Measurements from ENCODE around the gene ZDHHC7. TPM values are rescaled to one million over a fixed set of nuclear protein-coding genes. Genes with fewer than 3 reads are reported as not detected.
"Not testable (repeated sequence)": the region's sequence is repeated elsewhere in the genome, so short reads cannot be mapped to it uniquely, and the experiment has no call there.

ZDHHC7 gene
- total RNA-seq, 1 donor from 2014 or later = 34.1 TPM

DNA sequence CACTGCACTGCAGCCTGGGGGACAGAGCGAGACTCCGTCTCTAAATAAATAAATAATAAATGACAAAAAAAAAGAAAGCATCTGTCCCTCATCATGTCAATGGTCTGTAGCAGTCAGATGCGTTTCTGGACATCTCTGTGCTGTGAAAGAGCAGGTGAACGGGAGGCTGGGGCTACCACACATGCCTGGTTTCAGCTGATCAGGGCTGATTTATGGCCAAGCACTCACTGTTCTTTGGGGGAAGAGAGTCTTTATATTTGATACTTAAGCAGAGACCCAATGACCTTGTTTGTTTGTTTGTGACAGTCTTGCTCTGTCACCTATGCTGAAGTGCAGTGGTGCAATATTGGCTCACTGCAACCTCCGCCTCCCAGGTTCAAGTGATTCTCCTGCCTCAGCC, 33.7 kb upstream of the ZDHHC7 start:
- intact Hi-C loops (cut with micrococcal nuclease) = no loop called here

DNA sequence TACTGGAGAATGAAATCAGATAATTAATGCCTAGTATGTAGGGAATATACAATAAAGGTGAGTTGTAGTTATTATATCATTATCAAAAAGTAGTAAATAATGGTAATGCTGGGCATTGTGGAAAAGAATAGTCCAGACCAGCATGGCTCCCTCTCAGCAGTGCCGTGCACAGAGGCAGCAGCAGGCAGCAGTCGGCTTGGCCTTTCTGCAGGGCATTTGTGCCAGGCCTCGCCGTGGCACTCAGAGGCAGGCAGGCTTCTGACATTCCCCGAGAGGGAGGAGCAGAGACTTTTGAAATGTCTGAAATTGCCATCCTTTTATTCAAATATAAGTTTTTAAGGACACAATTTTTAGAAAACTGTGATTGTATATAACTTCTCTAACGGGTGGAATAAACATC, 31.3 kb upstream of the ZDHHC7 start:
- intact Hi-C loops (cut with micrococcal nuclease) = no loop called here

DNA sequence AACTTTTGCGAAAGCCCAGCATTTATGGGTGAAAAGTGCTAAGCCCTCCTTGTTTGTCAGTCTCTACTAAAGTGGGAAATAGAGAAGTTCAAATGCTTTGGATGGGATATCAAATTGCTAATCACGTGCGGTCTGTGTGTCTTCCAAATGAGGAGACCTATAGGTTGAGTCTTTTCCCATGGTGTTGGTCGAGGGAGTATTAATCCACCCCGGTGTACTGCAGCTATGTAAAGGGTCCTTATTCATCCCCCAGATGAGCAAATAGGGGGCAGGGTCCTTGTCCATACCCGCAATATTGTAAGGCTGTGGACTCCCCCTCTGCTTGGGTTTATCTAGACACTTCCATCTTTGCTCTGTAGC, 30.8 kb upstream of the ZDHHC7 start:
- intact Hi-C loops (cut with micrococcal nuclease) = no loop called here

DNA sequence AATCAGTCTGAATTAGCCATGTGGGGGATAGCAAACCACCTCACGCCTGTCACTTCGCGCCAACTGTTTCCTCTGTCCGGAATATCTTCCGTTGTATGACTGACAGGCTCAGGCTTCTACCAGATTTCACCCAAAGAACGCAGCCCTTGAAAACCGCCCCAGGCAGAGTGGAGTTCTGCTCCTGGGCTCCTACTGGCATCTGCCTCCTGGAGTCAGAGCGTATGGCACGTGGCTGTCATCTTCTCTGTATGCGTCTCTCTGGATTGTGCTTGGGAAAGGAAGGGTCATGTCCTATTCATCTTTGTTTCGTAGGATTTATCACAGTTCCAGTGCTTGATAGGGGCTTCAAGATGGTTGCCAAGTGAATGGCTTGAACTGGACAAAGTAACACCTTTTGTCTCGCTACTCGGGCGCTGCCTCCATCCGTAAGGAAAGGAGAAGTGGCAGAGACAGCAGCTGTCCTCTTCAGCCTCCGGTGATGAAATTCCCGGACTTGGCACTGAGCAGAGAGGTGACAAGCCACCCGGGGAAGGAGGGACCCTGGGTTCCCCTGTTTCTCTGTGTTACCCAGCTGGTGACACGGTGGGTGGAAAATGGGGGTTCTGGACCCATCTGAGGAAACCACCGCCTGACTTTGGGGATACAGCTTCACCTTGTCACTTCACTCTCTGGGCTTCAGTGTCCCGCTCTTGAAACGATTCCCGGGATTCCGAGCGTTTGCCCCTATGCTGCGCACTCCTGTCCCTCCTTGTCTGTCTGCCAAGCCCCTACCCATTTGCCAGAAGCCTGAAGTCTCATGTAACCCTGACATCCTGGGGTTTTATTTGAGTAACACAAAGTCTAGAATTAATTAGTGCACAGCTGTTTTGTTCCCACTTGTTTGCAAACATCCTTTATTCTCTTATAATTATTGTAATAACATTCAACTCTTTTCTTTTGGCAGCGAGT, 30.2 kb upstream of the ZDHHC7 start:
- intact Hi-C loops (cut with micrococcal nuclease) = no loop called here

DNA sequence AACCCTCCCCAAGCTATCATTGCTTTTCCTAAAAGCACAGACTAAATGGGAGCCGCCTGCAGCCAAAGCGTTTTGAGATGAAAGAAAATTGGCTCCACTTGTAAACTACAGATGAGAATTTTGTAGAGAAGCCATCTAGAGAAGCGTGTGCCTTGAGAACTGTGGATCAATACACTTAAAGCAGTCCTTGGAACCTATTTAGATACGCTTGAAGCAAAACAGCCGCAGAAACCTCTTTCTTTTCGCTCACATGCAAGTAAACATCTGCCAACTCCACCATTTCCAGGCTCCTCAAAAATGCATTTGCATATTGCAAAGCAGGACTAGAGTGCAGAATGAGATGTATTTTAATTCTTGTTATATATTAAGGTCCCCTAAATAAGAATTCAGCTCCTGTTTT, 29.4 kb upstream of the ZDHHC7 start:
- intact Hi-C loops (cut with micrococcal nuclease) = no loop called here

DNA sequence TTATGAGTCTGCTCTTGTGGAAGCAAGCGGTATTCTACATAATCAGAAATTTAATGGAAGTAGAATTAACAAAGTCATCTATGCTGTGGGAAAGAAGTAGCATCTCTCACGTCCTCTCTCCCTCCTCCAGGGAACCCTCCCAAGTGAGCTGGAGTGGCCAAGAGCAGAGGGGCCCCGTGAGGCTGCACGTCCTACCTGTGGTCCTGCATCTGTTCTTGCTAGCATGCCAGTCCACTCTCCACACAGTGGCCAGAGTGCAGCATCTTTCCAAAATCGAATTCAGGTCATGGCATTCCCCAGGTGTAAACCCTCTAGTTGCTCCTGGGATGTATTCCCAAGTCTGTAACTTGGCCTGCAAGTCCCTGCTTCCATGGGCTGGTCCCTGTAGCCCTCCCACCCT, 26.4 kb upstream of the ZDHHC7 start:
- intact Hi-C loops (cut with micrococcal nuclease) = no loop called here

DNA sequence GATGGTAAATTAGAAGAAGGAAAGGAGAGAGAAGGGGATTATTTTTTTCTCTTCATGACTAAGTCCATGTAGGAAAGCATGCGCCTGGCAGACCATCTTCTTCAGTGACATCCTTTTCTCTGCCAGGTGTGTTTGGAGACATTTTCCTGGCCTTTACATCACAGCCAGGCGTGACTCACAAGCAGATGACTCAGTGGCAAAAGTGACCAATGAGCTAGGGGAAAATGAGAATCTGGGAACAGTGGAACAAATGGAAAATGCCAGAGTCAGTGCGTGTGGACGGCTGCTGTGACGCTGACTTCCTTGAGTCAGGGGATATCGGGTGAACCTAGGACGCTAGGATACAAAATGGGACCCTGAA, 25.7 kb upstream of the ZDHHC7 start:
- intact Hi-C loops (cut with micrococcal nuclease) = no loop called here

DNA sequence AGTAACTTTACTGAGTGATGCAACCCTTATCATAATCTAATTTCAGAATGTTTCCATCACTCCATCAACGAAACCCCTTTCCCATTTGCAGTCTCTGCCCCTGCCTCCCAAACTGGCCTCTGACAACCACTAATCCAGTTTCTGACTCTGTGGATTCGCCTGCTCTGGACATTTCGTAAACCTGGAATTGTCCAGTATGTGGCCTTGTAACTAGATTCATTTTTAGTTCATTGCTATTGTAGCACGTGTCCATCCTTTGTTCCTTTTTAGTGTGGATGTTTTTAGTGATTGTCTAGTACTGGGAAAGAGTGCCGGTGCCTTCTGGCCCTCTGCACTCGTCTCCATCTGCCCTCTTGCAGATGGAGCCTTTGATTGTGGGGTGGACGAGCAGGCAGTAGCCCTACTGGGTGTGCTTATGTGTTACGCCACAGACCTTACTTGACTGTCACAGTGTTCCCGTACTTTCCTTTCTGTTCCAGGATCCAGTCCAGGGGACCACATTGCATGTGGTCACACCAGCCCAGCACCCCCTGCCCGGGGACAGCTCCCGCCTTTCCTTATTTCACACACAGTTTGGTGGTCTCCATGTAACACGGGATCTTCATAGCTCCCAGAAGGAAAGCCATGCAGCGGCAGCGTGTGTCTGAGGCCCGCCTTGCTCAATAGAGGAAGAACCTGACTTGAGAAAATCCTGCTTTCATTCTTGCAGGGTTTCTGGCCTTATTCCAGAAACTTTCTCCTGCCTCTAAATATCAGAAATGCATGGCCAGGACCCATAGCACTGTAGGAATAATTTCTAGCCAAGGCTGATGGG, 25.1 kb upstream of the ZDHHC7 start:
- intact Hi-C loops (cut with micrococcal nuclease) = no loop called here

DNA sequence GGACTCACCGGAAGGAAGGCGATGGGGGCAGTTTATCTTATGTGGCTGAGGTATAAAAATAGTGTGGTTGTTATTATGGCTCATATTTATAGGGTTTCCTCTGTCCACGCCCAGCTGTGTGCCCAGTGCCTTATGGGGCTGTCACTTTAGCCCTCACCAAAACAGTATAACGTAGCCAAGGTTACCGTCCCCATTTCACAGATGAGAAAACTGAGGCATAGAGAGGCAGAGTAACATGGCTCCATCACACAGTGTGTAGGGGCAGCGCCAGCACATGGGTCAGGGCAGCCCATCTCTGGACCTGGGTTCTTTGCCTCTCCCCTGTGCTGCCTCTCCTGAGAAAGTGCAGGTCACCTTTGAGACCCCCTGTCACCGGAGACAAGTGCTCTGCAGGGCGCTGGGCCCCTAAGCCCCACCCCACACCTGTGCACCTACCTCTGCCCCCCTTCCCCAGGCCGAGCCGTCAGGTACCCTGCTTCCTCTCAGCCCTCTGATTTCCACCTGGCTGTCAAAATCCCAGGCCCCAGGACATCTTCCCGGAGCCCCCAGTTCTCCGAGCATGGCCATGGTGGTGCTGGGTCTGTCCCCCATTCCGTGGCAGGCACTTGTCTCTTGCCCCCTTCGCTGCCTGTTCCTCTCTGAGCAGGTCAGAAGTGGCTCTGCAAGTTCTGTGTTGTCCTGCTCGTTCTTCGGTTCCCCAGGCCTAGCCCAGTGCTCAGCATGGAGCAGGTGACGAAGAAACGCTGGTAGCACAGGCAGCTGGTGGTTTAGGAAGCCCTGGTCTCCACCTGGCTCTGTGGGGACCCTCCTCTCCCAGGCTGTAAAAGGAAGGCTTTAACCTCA, 23.5 kb upstream of the ZDHHC7 start:
- intact Hi-C loops (cut with micrococcal nuclease) = no loop called here

DNA sequence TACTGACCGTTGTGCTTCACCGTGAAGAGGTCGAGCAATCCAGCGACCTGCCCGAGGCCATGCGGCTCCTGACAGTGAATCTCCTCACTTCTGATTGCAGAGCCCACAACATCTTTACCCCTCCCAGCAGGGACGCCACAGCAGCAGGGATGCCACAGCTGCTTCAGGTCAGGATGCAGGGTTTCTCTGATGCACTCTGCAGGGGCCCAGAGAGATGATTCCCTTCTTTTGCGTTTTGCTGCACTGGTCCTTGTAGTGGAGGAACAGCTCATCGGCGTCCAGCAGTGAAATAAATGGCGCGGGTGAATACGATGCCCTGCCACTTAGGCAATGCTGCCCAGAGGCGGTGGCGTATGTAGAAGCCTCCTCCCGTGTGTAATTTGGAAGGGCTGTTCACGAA, 21.8 kb upstream of the ZDHHC7 start:
- intact Hi-C loops (cut with micrococcal nuclease) = no loop called here

DNA sequence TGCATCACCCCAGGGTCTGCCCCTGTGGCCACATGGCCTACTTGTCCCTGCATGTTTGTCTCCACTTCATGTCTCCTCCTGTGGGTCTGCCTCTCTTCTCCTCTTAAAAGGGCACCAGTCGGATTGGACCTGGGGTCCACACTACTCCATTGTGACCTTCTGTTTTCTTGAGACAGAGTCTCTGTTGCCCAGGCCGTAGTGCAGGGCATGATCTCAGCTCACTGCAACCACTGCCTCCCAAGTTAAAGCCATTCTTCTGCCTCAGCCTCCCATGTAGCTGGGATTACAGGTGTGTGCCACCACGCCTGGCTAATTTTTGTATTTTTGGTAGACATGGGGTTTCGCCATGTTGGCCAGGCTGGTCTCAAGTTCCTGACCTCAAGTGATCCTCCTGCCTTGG, 20.9 kb upstream of the ZDHHC7 start:
- intact Hi-C loops (cut with micrococcal nuclease) = not testable (repeated sequence)

DNA sequence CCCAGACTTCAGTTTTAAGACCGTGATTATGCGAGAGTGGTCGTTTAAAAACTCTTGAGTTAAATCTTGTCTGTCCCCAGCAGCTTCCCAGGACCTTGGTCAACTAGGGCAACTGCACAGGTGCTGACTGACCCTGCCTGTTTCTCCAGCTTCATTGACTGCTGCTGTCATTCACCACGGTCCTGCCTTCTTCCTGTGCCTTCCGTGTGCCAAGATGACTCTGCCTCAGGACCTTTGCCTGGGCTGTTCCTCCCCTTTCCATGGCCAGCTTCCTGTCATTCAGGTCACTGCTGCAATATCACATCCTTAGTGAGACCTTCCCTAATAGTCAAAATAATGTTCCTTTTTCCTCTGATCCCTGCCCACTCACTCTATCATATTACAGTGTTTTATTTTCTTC, 20.1 kb upstream of the ZDHHC7 start:
- intact Hi-C loops (cut with micrococcal nuclease) = no loop called here

DNA sequence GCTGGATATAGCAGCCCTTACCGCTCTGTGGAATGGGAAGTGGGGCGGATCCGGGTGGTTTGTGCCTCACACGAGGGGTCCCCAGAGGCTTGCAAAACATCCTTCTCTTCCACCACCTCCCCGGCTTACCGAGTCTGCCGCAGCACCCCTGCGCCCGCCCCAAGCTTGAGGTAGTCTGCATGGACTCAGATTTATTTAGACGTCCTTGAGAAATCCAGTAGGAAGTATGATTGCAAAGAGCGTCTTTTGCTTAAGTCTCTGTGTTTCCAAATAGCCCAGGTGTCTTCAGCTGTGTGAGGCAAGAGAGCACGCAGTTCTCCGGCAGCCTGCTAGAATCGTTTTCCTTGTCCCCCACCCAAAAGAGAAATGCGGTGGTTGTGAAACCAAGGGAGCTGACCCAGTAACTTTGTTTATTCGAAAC, 18.7 kb upstream of the ZDHHC7 start:
- intact Hi-C loops (cut with micrococcal nuclease) = loop anchor here (1.0 to 10.0 kb wide), 10 partner anchors 25 to 1223 kb away; partner anchors contain the start of genes GINS2, HSBP1 and MBTPS1

DNA sequence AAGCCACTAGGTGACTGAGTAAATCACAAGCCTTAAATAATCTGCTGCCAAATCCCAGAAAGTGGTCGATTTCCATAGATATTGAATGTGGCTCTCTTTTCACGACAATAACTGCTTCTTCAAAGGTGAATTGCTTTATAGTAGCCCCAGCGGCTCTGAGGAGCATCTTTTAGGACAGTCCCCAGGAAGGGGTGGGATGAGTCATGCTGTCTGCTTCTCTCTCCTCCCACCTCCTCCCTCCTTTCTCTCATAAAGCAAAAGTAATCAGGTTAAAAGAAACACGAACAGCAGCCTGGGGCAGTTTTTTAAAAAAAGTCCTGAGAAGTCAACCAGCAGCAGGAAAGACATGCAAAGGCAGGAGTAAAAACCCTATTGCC, 18.1 kb upstream of the ZDHHC7 start:
- intact Hi-C loops (cut with micrococcal nuclease) = loop anchor here (1.0 to 10.0 kb wide), 10 partner anchors 26 to 1222 kb away; partner anchors contain the start of genes GINS2, HSBP1 and MBTPS1

DNA sequence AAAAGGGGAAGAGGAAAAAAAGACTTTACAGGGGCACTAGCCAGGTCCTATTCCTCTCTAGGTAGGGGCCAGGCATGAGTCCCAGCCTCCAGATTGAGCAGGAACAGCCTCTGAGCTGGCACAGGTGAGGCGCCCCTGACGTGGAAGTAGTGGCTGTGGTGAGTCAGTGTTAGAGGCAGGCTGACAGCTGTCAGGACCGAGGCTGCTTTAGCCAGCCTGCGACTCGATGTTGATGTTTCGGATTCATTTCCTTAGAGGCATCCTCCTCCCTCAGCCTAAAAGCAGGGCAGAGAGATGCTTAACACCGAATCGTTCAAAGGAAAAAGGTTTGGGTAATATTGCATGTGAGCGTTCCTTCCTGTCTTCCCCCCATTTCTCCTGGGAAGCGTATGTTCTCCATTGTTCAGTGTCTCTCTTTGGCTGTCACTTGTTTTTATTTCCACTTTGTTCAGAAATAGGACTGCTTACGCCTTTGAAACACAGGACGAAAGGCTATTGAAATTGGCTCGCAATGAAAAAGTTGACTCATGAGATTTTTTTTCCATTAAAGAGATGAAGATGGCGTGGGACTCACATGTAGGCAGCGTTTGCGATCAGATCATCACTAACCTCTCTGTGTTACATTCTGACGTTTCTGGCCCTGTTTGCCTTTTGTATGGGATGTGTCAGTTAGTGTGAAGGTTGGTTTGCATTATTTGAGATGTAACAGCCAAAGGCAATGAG, 17.5 kb upstream of the ZDHHC7 start:
- intact Hi-C loops (cut with micrococcal nuclease) = loop anchor here (1.0 to 10.0 kb wide), 10 partner anchors 26 to 1222 kb away; partner anchors contain the start of genes GINS2, HSBP1 and MBTPS1

DNA sequence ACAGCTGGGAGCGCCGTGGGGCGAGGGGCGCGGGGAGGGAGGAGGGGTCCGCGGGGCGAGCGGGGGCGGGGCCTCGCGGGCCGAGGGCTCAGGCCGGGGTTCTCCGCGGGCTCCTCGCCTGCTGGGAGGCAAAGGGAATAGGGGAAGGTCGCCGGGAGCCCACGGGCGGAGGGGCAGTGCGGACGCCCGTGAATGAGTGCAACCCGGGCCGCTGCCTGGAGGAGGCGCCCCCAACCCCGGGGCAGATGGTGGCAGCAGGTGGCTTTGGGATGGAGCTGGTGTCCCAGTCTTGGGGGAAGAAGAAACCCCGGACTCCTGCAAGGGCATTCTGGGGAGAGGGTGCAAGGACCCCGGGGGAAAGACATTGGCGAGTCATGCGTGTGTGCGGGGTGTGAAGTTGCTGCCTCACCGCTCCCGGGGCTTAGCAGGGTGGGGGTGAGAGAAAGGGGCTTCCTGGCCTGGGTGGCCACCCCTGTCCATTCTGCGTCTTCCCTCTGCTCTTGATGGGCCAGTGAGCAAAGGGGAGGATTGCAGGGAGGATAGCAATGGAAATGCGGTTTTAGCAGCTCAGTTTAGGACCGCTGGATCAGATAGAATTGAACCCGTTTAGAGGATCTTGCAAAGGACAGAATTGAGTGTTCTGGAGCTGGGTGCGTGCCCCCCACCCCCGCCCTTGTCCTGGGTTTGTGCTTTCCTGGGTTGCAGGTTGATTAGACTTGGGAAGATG, 16.8 kb upstream of the ZDHHC7 start:
- intact Hi-C loops (cut with micrococcal nuclease) = loop anchor here (1.0 to 10.0 kb wide), 11 partner anchors 17 to 1221 kb away; partner anchors contain the start of genes GINS2, HSBP1, MBTPS1 and ZDHHC7

DNA sequence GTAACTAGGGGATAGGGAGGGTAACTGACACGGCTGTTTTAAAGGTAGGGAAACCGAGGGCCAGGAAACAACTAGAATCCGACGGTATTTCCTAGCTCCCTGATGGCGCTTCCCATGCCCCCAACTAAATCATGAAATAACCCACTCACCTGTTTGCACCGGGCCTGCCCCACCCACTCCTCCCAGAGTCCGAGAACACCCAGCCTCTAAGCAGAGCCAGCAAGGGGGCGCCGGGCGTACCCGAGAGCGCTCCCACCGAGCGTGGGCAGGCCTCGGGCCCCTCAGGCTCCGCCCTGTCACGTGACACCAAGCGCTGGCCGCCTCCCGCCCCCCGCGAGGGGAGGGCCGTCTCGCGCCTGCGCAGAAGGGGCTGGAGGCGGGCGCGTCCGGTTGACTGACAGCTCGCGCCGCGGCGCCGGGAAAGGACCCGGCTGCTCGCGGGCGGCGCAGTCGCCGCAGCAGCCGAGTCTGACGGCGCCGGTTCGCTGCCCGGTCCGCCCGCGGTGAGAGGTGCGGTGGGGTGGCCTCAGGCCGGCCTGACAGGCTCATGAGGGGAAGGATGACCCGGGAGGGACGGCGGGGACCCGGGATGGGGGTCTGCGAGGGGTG, 16.1 kb upstream of the ZDHHC7 start, which contains the start of gene KIAA0513:
Gene KIAA0513 (plus strand): TSS at position 447 of the 609 bp plus-strand sequence. CDS start 39,277 bp downstream, outside the sequence.
- intact Hi-C loops (cut with micrococcal nuclease) = loop anchor here (1.0 to 10.0 kb wide), 10 partner anchors 16 to 1220 kb away; partner anchors contain the start of genes GINS2, HSBP1, MBTPS1 and ZDHHC7

DNA sequence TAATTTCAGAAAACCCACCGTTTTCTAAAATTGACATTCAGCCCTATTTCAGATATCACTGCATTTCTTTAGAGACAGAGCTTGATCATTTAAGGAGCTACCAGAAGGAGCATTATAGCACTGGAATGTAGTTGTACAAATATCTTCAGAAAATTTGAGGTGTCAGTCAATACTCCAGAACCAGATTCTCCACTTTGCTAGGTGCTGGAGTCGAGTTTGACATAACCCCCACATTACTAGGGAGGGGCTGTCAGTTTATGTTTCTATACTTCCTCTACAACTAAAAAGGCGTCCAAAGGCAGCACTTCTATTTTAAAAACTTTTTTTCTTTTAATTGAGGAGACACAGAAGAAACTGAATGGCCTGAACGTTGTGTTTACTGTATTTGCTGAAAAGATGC, 15.4 kb upstream of the ZDHHC7 start:
- intact Hi-C loops (cut with micrococcal nuclease) = loop anchor here (1.0 to 10.0 kb wide), 10 partner anchors 15 to 1219 kb away; partner anchors contain the start of genes GINS2, HSBP1, MBTPS1 and ZDHHC7
